GM23338 (cell line): ENCODE results near the gene ZFC3H1. TPM values are rescaled to one million over a fixed set of nuclear protein-coding genes. Genes with fewer than 3 reads are reported as not detected.

Source experiments
- ATAC-seq: fragments of 200-7000 bp; cut with Tn5 transposase; 3 replicates; pipeline ENCODE4 v1.9.1; 2020
- DNase-seq: peaks from one replicate; pipeline ENCODE4 v3.0.0-alpha.2; 2015; ENCODE audit warnings: low spot score
- H2AFZ ChIP-seq: fragments of 200-600 bp; sonication (generic); 2 replicates; pipeline ENCODE4 v1.8.0; 2016; ENCODE audit warnings: antibody characterized with exemption, mild to moderate bottlenecking, moderate library complexity
- H3F3A ChIP-seq: fragments of 200-600 bp; sonication (generic); replicated peaks from 2 replicates; pipeline ENCODE4 v1.8.0; 2017; ENCODE audit warnings: antibody characterized with exemption, mixed run types, low read depth
- H3K27ac ChIP-seq: fragments of 200-600 bp; sonication (generic); 2 replicates; pipeline ENCODE4 v1.6.1; 2016; ENCODE audit warnings: low read depth
- H3K27me3 ChIP-seq: fragments of 200-600 bp; sonication (generic); 2 replicates; pipeline ENCODE4 v1.8.0; 2016; ENCODE audit warnings: mild to moderate bottlenecking, mixed run types, moderate library complexity; ENCODE audit not compliant: insufficient read depth
- H3K36me3 ChIP-seq: fragments of 200-600 bp; sonication (generic); 2 replicates; pipeline ENCODE4 v1.8.0; 2016; ENCODE audit warnings: mild to moderate bottlenecking; ENCODE audit not compliant: insufficient read depth
- H3K4me1 ChIP-seq: fragments of 200-600 bp; sonication (generic); 2 replicates; pipeline ENCODE4 v1.8.0; 2016; ENCODE audit warnings: mild to moderate bottlenecking, moderate library complexity; ENCODE audit not compliant: insufficient read depth
- H3K4me2 ChIP-seq: fragments of 200-600 bp; sonication (generic); 2 replicates; pipeline ENCODE4 v1.7.1; 2017; ENCODE audit warnings: mixed run types
- H3K4me3 ChIP-seq: fragments of 200-600 bp; sonication (generic); 2 replicates; pipeline ENCODE4 v1.6.1; 2016; ENCODE audit warnings: mixed run types
- H3K79me2 ChIP-seq: fragments of 200-600 bp; sonication (generic); replicated peaks from 2 replicates; pipeline ENCODE4 v1.8.0; 2017; ENCODE audit warnings: mild to moderate bottlenecking; ENCODE audit not compliant: insufficient read depth
- H3K9me2 ChIP-seq: fragments of 200-600 bp; sonication (generic); 2 replicates; pipeline ENCODE4 v1.8.0; 2017; ENCODE audit not compliant: insufficient read depth
- H4K20me1 ChIP-seq: fragments of 200-600 bp; sonication (generic); replicated peaks from 2 replicates; pipeline ENCODE4 v1.8.0; 2017; ENCODE audit warnings: mild to moderate bottlenecking; ENCODE audit not compliant: insufficient read depth
- H3K27ac Mint-ChIP-seq: 2 replicates; pipeline ENCODE4 v1.8.0; 2020; ENCODE audit warnings: inconsistent platforms, mild to moderate bottlenecking, moderate library complexity, mixed read lengths
- H3K27me3 Mint-ChIP-seq: 3 replicates; pipeline ENCODE4 v1.8.0; 2022; ENCODE audit warnings: low read depth, mild to moderate bottlenecking, moderate library complexity, mixed read lengths, inconsistent platforms; ENCODE audit not compliant: insufficient read depth, poor library complexity
- H3K36me3 Mint-ChIP-seq: 3 replicates; pipeline ENCODE4 v1.8.0; 2021; ENCODE audit warnings: low read depth, mild to moderate bottlenecking, inconsistent platforms, moderate library complexity, mixed read lengths
- H3K4me1 Mint-ChIP-seq: 3 replicates; pipeline ENCODE4 v1.8.0; 2020; ENCODE audit warnings: mild to moderate bottlenecking, inconsistent platforms, mixed read lengths
- H3K4me3 Mint-ChIP-seq: 3 replicates; pipeline ENCODE4 v1.8.0; 2021; ENCODE audit warnings: moderate library complexity, mild to moderate bottlenecking, inconsistent platforms, mixed read lengths
- H3K9me3 Mint-ChIP-seq: 3 replicates; pipeline ENCODE4 v1.8.0; 2020; ENCODE audit warnings: moderate library complexity, mild to moderate bottlenecking, inconsistent platforms, mixed read lengths
- POLR2AphosphoS5 ChIP-seq: IDR thresholded peaks from 2 replicates; pipeline ENCODE4 v1.6.1; 2016; ENCODE audit warnings: antibody characterized with exemption, low read depth
- ZNF462 ChIP-seq: fragments of 250-450 bp; sonication (Bioruptor Pico); IDR thresholded peaks from 2 replicates; pipeline ENCODE4 v1.5.0; 2020; ENCODE audit warnings: mild to moderate bottlenecking, moderate library complexity
- polyA plus RNA-seq: library from polyadenylated mRNA; unstranded; fragments of >200 nt; fragmentation: Nextera tagmentation; extraction: Ambion mirVana; gene quantifications from 2 replicates; pipeline ENCODE4 v1.2.1, GENCODE V29; 2016
- total RNA-seq: library from RNA; depleted of rRNA; stranded (reverse); fragments of >200 nt; shearing (Covaris generic); gene quantifications from 2 replicates; pipeline ENCODE4 v1.2.3, GENCODE V29; 2014

The ZFC3H1 gene
- total and polyA plus RNA-seq, 2 experiments from 2014 or later = 30.3 to 46.2 TPM

GRCh38 chr12:71661977-71662530, 1.6 kb downstream of the ZFC3H1 start:
- no peak for ATAC-seq

More at GRCh38 chr12:71661977-71662530, 1.6 kb downstream of the ZFC3H1 start:
- H4K20me1 ChIP-seq = peaks cover 13% of the 10 kb centered on the region
- Mint-ChIP-seq H3K4me1 (peaks cover 13% of the 10 kb centered on the region; the same call in 2 of the 3 replicates), H3K36me3 (peaks cover 33% of the 10 kb centered on the region), H3K4me3 (peak overlapping the region; percentile 98), H3K27ac (peak overlapping the region; percentile 28; the same call in 1 of the 2 replicates), H3K27me3 (peaks cover 7% of the 10 kb centered on the region), H3K9me3 (no peaks in the 10 kb centered on the region)
- H3K4me3 ChIP-seq = peak overlapping the region; percentile 74
- H3K27ac ChIP-seq = no peak overlapping the region
- DNase-seq = no peak
- H3K79me2 ChIP-seq = peaks cover 82% of the 10 kb centered on the region
- peaks cover 7% of the 10 kb centered on the region for H3K4me1 ChIP-seq
- H3K36me3 ChIP-seq = peaks cover 13% of the 10 kb centered on the region; the same call in 1 of the 2 replicates
- H3K27me3 ChIP-seq = no peaks in the 10 kb centered on the region
- H3F3A ChIP-seq = no peaks in the 10 kb centered on the region
- TF ChIP-seq ZNF462 = no peak
- TF ChIP-seq POLR2AphosphoS5 = no peak
- H3K4me2 ChIP-seq = peak overlapping the region; percentile 99
- no peak overlapping the region for H2AFZ ChIP-seq
- no peaks in the 10 kb centered on the region for H3K9me2 ChIP-seq
